GM18526 (cell line): ENCODE results near the gene SRRM4.

Source experiments
- POLR2A ChIP-seq: IDR thresholded peaks from 3 replicates; pipeline ENCODE4 v1.6.1; 2011; ENCODE audit not compliant: insufficient read length; ENCODE audit errors: extremely low read depth

The SRRM4 gene

DNA sequence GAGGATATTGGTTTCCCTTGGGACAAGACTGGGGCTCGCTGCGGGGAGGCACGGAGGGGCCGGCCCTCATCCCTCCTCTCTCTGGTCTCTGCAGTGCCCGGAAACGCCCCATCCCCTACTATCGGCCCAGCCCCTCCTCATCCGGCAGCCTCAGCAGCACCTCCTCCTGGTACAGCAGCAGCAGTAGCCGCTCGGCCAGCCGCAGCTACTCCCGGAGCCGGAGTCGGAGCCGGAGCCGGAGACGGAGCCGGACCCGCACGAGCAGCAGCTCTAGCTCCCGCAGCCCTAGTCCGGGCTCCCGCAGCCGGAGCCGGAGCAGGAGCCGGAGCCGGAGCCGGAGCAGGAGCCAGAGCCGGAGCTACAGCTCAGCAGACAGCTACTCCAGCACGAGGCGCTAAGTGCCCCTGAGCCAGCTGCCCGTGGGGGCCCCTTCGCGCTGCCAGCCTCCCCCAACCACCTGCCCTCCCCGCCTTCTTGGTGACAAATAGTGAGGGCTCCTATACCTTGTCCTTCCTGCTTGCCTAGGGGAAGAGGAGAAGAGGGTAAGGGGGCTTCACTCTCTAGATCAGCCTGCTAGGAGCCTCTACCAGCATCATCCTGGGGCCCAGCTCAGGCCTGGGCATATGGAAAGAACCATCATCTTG is 175.2 kb downstream of the SRRM4 start:
- no peak for TF ChIP-seq POLR2A

DNA sequence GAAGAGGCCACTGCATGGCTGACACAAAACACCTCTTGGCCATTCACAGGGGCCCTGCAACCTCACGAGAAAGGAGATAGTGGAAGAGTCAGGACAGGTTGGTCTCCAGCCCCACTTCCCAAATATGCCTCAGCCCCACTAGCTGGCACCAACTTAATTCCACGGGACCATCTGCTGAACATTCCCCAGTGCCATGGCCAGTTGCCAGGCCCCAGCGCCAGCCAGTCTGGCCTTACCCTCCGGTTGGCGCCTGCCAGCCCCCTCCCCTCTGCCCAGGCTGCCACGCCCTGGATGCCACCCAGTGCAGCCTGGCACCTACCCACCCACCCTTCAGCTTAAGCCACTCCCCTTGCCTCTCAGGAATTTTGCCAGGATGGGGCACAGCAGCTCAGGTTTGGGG is 176.2 kb downstream of the SRRM4 start:
- TF ChIP-seq POLR2A: no peak

DNA sequence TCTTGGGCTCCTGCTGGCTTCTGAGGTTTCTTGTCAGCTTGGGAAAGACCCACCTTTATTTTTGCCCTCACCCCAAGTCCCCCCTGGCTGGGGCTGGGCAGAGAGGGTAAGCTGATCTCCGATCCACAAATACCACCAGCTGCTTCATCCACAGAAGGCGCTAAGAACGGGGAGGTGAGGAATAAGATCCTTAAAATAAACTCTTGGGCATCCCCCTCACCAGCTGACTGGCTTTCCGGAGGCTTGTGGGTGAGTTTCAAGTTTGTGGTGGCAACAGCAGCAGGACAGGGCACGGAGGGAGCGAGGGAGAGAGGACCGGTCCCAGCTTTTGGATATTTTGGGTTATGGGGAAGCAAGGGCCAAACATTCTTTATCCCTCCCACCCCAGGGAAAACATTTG is 176.6 kb downstream of the SRRM4 start:
- TF ChIP-seq POLR2A: no peak

DNA sequence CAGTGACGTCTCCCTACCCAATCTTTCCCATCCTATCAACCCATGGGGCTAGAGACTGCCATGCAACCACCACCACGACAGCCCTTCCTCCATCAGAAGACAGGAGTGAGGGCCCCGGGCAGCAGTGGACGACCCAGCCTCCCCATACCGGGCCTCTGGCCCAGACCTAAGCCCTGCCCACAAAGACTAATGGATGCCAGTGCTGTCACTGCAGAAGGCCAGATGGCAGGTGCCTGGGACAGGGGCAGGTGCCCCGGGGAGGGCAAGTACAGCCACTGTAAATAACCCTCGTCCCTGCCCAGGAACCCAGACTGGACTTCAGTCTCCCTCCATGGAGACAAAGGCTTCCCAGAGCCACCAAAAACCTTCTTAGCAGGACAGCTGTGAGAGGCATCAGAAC is 177.1 kb downstream of the SRRM4 start:
- TF ChIP-seq POLR2A: no peak

DNA sequence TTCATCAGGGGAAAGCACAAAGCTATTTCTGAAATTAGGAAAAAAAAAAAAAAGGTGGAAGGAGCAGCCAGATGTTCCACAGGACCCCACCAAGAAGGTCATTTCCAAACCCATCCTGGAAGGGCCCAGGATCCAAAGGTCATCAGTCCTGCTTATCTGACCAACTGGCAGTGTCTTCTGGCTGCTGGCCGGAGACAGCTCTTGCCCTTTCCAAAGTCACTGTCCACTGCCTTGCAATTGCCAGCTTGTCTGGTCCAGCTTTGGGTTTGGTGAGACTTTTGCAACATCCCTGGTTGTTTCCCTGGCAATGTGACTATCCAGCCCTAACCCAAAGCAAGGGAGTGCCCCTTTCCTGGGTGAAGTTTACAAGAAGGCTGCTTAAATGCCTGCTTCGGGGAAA is 178.5 kb downstream of the SRRM4 start:
- no peak for TF ChIP-seq POLR2A

DNA sequence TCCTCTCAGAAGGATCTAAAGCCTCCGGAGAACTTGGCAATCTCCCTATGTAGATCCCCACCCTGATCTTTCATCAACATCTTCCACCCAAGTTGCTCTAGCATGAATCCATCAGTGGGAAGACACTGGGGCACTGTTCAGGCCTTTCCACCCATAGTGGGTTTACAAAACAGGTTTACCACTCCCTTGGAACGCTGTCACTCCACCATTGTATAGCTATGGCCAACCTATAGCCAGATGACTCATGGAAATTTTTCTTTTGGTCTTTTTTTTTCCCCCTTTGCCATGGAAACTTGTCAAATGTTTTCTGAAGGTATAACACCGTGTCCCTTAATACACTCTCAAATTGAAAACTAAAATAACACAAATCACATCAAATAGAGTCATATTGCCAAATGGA is 186.6 kb downstream of the SRRM4 start:
- no peak for TF ChIP-seq POLR2A

DNA sequence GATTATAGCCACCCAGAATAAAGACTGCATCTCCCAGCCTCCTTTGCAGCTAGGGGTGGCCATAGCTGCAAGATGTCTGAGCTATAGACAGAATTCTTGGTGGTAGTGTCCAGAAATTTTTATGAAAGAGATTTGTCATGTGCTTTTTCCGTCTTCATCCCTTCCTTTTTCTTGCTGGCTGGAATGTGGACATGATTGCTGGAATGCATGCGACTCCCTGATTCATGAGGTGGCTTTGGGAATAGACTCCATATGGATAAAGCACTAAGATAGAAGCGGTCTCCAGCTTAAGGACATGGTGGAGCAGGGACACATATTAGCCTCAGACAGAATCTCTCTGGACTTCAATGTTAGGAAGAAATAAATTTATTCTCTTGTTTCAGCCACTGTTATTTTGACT is 187.4 kb downstream of the SRRM4 start:
- no peak for TF ChIP-seq POLR2A

DNA sequence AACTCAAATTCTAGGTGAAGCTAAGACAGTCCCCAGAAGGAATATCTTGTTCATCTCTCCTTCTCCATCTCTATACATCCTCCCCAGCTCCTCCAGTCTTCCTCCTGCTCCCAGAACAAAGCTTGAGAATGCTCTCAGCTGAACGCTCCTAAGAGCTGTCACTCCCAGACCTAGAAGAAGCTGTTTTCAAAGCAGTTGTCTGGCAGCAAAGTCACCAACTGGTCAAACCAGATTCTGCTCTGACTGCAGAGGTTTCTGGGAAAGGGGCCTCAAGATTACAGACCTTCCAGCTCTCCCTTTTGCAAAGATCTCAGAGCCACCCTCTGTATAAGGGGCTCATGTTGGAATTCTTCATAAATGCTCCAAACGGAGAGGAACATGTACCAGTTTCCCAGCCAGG is 187.8 kb downstream of the SRRM4 start:
- TF ChIP-seq POLR2A: no peak

DNA sequence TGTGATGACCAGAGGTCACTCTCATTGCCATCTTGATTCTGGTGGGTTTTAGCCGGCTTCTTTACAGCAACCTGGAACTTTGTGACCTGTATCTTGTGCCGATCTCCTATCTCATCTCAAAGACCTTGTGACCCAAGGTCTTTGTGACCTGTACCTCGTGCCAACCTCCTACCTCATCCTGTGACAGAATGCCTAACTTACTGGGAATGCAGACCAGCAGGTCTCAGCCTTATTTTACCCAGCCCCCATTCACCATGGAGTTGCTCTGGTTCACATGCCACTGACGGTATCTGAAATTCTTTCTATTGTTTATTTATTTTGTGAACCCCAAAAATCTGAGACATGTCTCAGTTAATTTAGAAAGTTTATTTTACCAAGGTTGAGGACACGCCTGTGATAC is 189.9 kb downstream of the SRRM4 start:
- TF ChIP-seq POLR2A: no peak

DNA sequence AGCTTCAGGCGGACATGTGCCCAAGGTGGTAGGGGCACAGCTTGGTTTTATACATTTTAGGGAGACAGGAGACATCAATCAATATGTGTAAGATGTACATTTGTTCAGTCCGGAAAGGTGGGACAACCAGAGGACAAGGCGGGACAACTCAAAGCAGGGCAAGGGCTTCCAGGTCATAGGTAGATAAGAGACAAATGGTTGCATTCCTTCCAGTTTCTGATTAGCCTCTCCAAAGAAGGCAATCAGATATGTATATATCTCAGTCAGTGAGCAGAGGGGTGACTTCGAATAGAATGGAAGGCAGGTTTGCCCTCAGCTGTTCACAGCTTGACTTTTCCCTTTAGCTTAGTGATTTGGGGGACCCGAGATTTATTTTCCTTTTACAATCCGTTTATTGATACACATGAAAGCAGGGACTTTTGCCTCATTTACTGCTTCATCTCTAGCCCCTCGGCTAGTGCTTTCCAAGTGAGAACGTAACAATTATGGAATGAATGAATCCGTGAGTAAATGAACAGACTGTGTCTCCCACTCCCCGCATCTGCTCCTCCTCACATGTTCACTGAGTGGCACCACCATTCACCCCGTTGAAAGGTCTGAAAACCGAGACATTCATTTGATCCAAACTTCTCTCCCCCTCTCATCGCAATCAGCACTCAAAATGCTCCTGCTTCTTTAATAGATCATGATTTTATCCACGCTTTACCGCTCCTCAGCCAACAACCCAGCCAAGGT is 190.5 kb downstream of the SRRM4 start:
- no peak for TF ChIP-seq POLR2A

DNA sequence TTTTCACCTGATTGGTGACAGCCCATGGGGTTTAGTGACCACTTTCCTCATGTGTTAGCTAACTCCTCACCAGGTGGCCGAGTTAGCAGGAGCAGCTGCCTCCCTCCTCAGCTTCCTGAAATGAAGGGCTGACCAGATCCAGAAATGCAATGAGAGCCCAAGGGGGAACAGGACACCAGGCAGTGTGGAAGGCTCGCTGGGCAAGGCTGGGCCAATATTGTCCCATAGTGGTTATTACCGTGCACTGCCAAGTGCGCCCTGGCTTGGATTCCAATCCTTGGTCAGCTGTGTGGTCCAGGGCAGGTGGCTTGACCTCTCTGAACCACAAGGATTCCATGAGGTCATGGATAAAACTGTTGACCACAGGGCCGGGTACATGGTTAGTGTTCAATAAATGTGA is 193.7 kb downstream of the SRRM4 start:
- no peak for TF ChIP-seq POLR2A

DNA sequence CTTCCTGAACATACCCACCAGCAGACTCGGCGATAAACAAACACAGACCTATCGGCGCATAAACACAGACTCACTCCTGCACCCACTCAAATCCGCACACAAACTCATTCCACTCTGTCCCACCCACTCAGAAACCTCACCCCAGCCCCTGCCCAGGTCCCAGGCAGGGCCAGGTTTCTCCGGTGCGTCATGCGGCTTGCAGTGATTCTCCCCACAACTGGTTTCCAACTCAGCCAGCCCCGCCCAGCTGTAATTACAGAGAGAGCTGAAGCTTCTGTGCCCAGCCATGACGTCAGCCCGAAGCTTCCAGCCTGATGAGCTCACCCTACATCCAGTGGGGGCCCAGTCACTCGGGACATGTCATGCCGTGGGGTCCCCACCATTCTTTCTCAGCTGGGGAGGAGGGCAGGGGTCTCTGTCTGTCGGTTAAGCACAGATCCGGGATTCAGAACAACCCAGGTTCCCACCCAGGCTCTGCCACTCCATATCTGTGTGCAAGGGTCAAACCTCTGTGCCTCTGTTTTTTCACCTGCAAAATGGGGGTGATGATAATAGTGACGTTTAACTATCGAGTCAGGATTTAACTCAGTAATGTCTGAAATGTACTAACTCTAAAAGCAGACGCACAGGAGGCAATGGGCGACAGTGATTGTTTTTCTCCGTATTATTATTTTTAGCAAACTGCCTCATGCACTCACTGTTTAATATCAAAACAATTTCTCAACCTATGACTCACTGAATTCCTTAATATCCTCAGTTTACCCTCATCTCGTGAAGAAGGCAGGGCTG is 195.1 kb downstream of the SRRM4 start:
- no peak for TF ChIP-seq POLR2A

DNA sequence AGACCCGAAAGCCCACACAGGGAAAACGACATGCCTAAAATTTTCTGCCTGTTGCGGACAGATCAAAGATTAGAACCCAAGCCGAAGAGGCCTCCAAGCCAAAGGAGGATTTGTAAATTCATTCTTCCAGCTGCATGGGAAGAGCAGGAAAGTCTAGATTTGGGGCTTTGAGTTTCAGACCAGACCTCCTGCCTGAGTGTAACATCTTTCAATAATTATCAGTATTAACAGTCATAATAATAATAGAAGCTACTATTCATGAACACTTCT is 195.7 kb downstream of the SRRM4 start:
- TF ChIP-seq POLR2A: no peak

DNA sequence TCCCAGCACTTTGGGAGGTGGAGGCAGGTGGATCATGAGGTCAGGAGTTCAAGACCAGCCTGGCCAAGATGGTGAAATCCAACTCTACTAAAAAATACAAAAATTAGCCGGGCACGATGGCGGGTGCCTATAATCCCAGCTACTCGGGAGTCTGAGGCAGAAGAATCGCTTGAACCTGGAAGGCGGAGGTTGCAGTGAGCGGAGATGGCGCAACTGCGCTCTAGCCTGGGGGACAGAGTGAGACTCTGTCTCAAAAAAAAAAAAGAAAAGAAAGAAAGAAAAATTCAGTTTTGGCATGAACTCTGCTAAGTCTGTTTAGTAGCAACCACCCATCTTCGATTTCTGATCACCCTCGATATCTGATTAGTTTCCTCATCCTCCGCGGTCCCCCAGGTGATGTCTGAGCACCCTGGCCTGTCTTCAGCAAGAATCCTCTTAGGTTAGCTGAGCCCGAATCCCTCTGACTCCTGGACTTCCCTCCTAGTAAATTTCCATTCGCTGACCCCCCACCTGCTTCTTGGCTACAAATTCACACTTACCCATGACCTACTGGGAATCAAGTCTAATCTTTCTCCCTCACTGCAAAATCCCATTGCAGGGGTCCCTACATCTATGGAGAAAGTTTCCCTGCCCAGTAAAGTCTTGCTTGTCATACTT is 196.5 kb downstream of the SRRM4 start:
- TF ChIP-seq POLR2A: no peak

DNA sequence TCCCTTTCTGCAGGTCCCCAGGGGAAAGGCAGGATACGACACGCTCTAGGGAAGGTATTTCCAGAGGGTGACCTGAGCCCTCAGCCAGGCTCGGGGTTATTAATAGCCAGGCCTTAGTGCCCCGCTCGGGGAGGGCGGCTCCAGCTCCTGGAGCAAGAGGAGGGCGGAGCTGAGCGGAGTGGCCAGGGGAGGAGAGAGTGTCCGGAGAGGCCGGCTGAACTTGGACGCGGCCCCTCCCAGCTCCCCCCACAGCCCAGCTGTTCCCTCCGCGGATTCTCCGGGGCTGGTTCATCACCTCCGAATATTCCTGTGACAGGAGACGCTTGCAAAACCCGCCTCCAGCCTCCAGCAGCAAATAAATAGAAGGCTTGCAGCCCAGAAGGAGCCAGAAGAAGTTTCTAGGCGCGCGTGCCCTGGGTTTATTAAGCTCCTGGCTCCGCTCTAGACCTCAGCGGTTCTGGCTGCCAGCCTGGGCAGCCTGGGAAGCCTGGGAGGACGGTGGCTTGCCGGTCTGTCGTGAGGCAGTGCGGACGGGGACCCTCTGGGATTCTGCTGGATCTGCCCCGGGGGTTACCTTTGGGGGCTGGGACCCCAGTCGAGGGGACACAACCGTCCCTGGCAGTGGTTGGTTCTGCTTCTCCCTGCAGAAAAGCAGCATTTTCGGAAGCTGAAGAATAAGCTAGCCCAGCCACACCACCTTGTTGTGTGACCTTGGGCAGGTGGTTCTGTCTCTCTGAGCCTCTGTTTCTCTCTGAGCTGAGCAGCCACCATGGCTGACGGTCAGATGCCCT is 197.4 kb downstream of the SRRM4 start, which contains the start of gene HSPB8:
Gene HSPB8 (plus strand): TSS at position 388 of the 791 bp plus-strand sequence. CDS start 382 bp downstream, at position 770.
- TF ChIP-seq POLR2A: no peak
